Uterus (tissue), 2 donors: ENCODE measurements around the gene MAPT.

Experiments used
- POLR2A ChIP-seq, 2 donors: fragments of 450-650 bp; IDR thresholded peaks; one replicate each; pipeline ENCODE4 v1.6.1; 2016; ENCODE audit warnings: antibody characterized with exemption in 2 of 2, mild to moderate bottlenecking in 1 of 2, moderate library complexity in 1 of 2
- TF ChIP-seq, protein P1 (sequence below), 4 experiments: fragments of 200-600 bp in 2 of 4; fragments of 450-650 bp in 2 of 4; sonication (generic) in 2 of 4; IDR thresholded peaks; one replicate each; pipeline ENCODE4 v1.5.1; 2016 to 2019; ENCODE audit warnings: antibody characterized with exemption in 4 of 4, mild to moderate bottlenecking in 2 of 4, moderate library complexity in 1 of 4

GRCh38 chr17:45904866-45905265 lies 10.5 kb downstream of the MAPT start:
- TF ChIP-seq, protein P1, sequence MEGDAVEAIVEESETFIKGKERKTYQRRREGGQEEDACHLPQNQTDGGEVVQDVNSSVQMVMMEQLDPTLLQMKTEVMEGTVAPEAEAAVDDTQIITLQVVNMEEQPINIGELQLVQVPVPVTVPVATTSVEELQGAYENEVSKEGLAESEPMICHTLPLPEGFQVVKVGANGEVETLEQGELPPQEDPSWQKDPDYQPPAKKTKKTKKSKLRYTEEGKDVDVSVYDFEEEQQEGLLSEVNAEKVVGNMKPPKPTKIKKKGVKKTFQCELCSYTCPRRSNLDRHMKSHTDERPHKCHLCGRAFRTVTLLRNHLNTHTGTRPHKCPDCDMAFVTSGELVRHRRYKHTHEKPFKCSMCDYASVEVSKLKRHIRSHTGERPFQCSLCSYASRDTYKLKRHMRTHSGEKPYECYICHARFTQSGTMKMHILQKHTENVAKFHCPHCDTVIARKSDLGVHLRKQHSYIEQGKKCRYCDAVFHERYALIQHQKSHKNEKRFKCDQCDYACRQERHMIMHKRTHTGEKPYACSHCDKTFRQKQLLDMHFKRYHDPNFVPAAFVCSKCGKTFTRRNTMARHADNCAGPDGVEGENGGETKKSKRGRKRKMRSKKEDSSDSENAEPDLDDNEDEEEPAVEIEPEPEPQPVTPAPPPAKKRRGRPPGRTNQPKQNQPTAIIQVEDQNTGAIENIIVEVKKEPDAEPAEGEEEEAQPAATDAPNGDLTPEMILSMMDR (IDR thresholded peaks at IDR 0.05): no peak
- no peak for TF ChIP-seq POLR2A (IDR thresholded peaks at IDR 0.05)
